A673 (cell line): ENCODE data around the gene ADM2. TPM values are rescaled to one million over a fixed set of nuclear protein-coding genes. Genes with fewer than 3 reads are reported as not detected.

Experiments
- BruUV-seq: library from RNA; stranded (reverse); fragments of 400-500 nt; replicated peaks from 2 replicates; lab custom pipeline; 2021; lab: Mats Ljungman, UMichigan
- CTCF ChIA-PET: fragments of 300-600 bp; sonication (Branson Sonifier 250); formaldehyde crosslinking; loops from one replicate; lab custom pipeline; 2022; ENCODE audit warnings: antibody characterized with exemption; lab: Charles Lee
- POLR2A ChIA-PET: fragments of 300-600 bp; sonication (Branson Sonifier 250); formaldehyde crosslinking; loops from one replicate; lab custom pipeline; 2022; ENCODE audit warnings: antibody characterized with exemption; ENCODE audit not compliant: low non-redundant PET; lab: Charles Lee
- DNase-seq: peaks from one replicate; pipeline ENCODE4 v3.0.0-alpha.2; 2015; ENCODE audit warnings: low spot score
- H3K27ac ChIP-seq: fragments of 200-600 bp; sonication (generic); 2 replicates; pipeline ENCODE4 v1.5.1; 2016; ENCODE audit warnings: mixed run types, low read depth, mild to moderate bottlenecking, mixed read lengths, antibody characterized with exemption, low read length; ENCODE audit not compliant: poor library complexity, severe bottlenecking
- H3K27me3 ChIP-seq: fragments of 200-600 bp; sonication (generic); replicated peaks from 2 replicates; pipeline ENCODE4 v1.6.1; 2017; ENCODE audit warnings: mixed run types, low read depth, mild to moderate bottlenecking, mixed read lengths, antibody characterized with exemption, low read length; ENCODE audit not compliant: insufficient read depth, poor library complexity
- H3K36me3 ChIP-seq: fragments of 200-600 bp; sonication (generic); 2 replicates; pipeline ENCODE4 v1.6.1; 2016; ENCODE audit warnings: mixed run types, mild to moderate bottlenecking, mixed read lengths, antibody characterized with exemption, low read length; ENCODE audit not compliant: insufficient read depth, poor library complexity, severe bottlenecking
- H3K4me1 ChIP-seq: fragments of 200-600 bp; sonication (generic); 2 replicates; pipeline ENCODE4 v1.6.1; 2017; ENCODE audit warnings: mixed run types, mild to moderate bottlenecking, mixed read lengths, antibody characterized with exemption, low read length; ENCODE audit not compliant: insufficient read depth, poor library complexity, severe bottlenecking
- H3K4me3 ChIP-seq: fragments of 200-600 bp; sonication (generic); 2 replicates; pipeline ENCODE4 v1.5.1; 2016; ENCODE audit warnings: low read depth, mixed run types, mild to moderate bottlenecking, mixed read lengths, low read length; ENCODE audit not compliant: poor library complexity, severe bottlenecking
- H3K9me3 ChIP-seq: fragments of 200-600 bp; sonication (generic); 2 replicates; pipeline ENCODE4 v1.6.1; 2016; ENCODE audit warnings: mixed run types, low read depth, mild to moderate bottlenecking, mixed read lengths, antibody characterized with exemption, low read length; ENCODE audit not compliant: poor library complexity, severe bottlenecking
- CTCF ChIP-seq: fragments of 300-800, 200-600 bp; sonication (generic); conservative IDR thresholded peaks from 2 replicates; pipeline ENCODE4 v1.5.1; 2017; ENCODE audit warnings: low read depth, mild to moderate bottlenecking, antibody characterized with exemption, low read length, moderate library complexity, mixed read lengths
- EZH2 ChIP-seq: fragments of 200-600 bp; sonication (generic); IDR thresholded peaks from 2 replicates; pipeline ENCODE4 v1.6.1; 2017; ENCODE audit warnings: borderline replicate concordance, low read depth, mild to moderate bottlenecking, mixed read lengths, antibody characterized with exemption, low read length; ENCODE audit not compliant: poor library complexity, severe bottlenecking
- intact Hi-C: fragments of 100-400 bp; cut with micrococcal nuclease; formaldehyde crosslinking; loops from one replicate; pipeline ENCODE4 v1.10.0; 2022; ENCODE audit not compliant: unreplicated experiment
- total RNA-seq: library from RNA; stranded (reverse); gene quantifications from 2 replicates; pipeline ENCODE4 v1.2.3, GENCODE V29; 2021

Gene ADM2
- total RNA-seq, 1 experiment from 2014 or later = 5.4 TPM

DNA sequence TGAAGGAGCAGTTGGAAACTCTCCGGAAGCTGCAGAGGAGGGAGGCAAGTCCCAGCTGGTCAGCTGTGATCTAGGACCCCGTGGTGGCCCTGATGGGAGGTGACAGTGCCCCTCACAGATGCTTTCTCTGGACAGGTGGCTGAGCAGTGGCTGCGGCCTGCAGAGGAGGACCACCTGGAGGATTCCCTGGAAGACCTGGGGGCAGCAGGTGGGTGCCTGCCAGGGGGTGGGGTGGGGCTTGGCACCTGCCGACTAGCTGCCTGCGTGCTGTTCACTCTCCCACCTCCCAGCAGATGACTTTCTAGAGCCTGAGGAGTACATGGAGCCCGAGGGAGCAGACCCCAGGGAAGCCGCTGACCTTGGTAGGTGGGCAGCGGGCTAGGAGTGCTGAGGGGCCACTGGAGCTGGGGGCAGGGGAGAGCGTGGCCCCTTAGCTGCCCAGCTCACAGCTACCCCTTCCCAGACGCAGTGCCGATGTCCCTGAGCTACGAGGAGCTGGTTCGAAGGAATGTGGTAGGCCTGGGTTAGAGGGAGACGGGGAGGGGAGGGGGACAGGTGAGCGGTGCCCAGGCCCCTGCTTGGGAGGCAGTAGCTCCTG, 41.0 kb downstream of the ADM2 start:
- H3K27ac ChIP-seq = no peak overlapping the region
- peaks cover 63% of the 10 kb centered on the region for H3K36me3 ChIP-seq
- no peak for DNase-seq
- H3K4me1 ChIP-seq = peaks cover 14% of the 10 kb centered on the region
- no peaks in the 10 kb centered on the region for H3K9me3 ChIP-seq
- no TSS peak for BruUV-seq
- intact Hi-C loops = no loop called here
- no peak overlapping the region for H3K4me3 ChIP-seq
- H3K27me3 ChIP-seq = no peaks in the 10 kb centered on the region
- ChIA-PET CTCF (no interaction called here), POLR2A (interaction anchor here (0.6 kb wide), 1 partner anchor 14 kb away, joined by 4 read pairs; the partner anchor contains the start of genes LMF2 and NCAPH2)
- TF ChIP-seq EZH2 (no peak), CTCF (no peak)

DNA sequence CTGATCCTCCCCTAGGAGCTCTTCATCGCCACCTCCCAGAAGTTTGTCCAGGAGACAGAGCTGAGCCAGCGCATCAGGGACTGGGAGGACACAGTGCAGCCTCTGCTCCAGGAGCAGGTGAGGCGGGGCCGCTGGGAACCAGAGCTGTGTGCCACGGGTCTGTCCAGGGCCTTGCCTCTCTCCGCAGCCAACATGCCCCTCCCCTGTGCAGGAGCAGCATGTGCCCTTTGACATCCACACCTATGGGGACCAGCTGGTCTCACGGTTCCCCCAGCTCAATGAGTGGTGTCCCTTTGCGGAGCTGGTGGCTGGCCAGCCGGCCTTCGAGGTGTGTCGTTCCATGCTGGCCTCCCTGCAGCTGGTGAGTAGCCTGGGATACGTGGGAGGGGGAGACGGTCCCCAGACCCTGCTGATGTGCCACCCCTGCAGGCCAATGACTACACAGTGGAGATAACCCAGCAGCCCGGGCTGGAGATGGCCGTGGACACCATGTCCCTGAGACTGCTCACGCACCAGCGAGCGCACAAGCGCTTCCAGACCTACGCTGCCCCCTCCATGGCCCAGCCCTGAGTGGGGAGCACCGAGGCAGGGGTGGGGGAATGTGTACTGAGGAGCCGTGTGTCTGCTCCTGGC, 41.6 kb downstream of the ADM2 start:
- DNase-seq = no peak
- ChIA-PET POLR2A (no interaction called here), CTCF (no interaction called here)
- H3K4me3 ChIP-seq = no peak overlapping the region
- no peak overlapping the region for H3K27ac ChIP-seq
- TF ChIP-seq CTCF (no peak), EZH2 (no peak)
- H3K4me1 ChIP-seq = peaks cover 14% of the 10 kb centered on the region
- TSS peak; percentile 20 for BruUV-seq
- no peaks in the 10 kb centered on the region for H3K27me3 ChIP-seq
- intact Hi-C loops = no loop called here
- no peaks in the 10 kb centered on the region for H3K9me3 ChIP-seq
- H3K36me3 ChIP-seq = peaks cover 57% of the 10 kb centered on the region

DNA sequence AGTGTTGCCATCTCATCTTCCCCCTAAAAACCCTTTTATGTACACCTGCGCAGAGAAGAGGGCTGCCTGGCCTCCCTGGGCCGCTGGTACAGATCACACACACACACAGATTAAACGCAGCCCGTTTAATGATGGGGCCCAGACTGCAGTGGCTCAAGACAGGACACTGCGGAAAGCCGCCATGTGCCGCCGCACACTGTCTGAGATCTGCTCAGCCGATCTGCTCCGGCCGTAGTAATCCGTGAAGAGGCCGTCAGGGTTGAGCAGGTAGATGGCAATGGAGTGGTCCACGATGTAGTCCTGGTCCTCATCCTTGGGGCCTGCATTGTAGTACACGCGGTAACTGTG, 42.1 kb downstream of the ADM2 start:
- no peak overlapping the region for H3K4me3 ChIP-seq
- CTCF ChIA-PET = no interaction called here
- TF ChIP-seq CTCF (no peak), EZH2 (no peak)
- intact Hi-C loops = no loop called here
- peaks cover 14% of the 10 kb centered on the region for H3K4me1 ChIP-seq
- peaks cover 53% of the 10 kb centered on the region for H3K36me3 ChIP-seq
- BruUV-seq = no TSS peak
- POLR2A ChIA-PET = no interaction called here
- no peak for DNase-seq
- no peak overlapping the region for H3K27ac ChIP-seq
- no peaks in the 10 kb centered on the region for H3K27me3 ChIP-seq
- no peaks in the 10 kb centered on the region for H3K9me3 ChIP-seq
